ENCODE data around the gene SEZ6L. TPM values are rescaled to one million over a fixed set of nuclear protein-coding genes. Genes with fewer than 3 reads are reported as not detected.
A peak's percentile ranks its signal among the peaks of the same experiment; 100 is the strongest.

The SEZ6L gene
- total RNA-seq, 1 experiment from 2014 or later = 0.14 TPM

GRCh38 chr22:26245001-26245400 lies 75.7 kb downstream of the SEZ6L start:
- no peaks in the 10 kb centered on the region for H3K36me3 ChIP-seq
- H3K27me3 ChIP-seq = no peaks in the 10 kb centered on the region
- no peak for DNase-seq
- no peak overlapping the region for H3K4me3 ChIP-seq
- H3K27ac ChIP-seq = no peak overlapping the region
- H3K9me3 ChIP-seq (replicated peaks) = no peaks in the 10 kb centered on the region
- H3K4me1 ChIP-seq = no peaks in the 10 kb centered on the region

- Histone ChIP-seq H3K27ac (no peak overlapping the region), H3K9me3 (replicated peaks) (no peaks in the 10 kb centered on the region), H3K4me1 (no peaks in the 10 kb centered on the region), H3K27me3 (no peaks in the 10 kb centered on the region), H3K36me3 (no peaks in the 10 kb centered on the region), H3K4me3 (no peak overlapping the region)
- DNase-seq = no peak
These were observed 77.3 kb downstream of the SEZ6L start for GRCh38 chr22:26246552-26246951.

- Histone ChIP-seq H3K4me3 (no peak overlapping the region), H3K4me1 (no peaks in the 10 kb centered on the region), H3K27ac (no peak overlapping the region), H3K36me3 (no peaks in the 10 kb centered on the region), H3K27me3 (no peaks in the 10 kb centered on the region), H3K9me3 (replicated peaks) (no peaks in the 10 kb centered on the region)
- no peak for DNase-seq
These were observed 82.6 kb downstream of the SEZ6L start for GRCh38 chr22:26251869-26252268.

- Histone ChIP-seq H3K27me3 (no peaks in the 10 kb centered on the region), H3K27ac (no peak overlapping the region), H3K4me3 (no peak overlapping the region), H3K36me3 (no peaks in the 10 kb centered on the region), H3K4me1 (no peaks in the 10 kb centered on the region), H3K9me3 (replicated peaks) (no peaks in the 10 kb centered on the region)
- DNase-seq = peak; percentile 58 to 75
These were observed 90.2 kb downstream of the SEZ6L start for GRCh38 chr22:26259510-26259909.

GRCh38 chr22:26264162-26264561 lies 94.9 kb downstream of the SEZ6L start:
- Histone ChIP-seq H3K27ac (no peak overlapping the region), H3K36me3 (no peaks in the 10 kb centered on the region), H3K4me3 (no peak overlapping the region), H3K4me1 (no peaks in the 10 kb centered on the region), H3K27me3 (no peaks in the 10 kb centered on the region), H3K9me3 (replicated peaks) (no peaks in the 10 kb centered on the region)
- DNase-seq = no peak

GRCh38 chr22:26265281-26265680 lies 96.0 kb downstream of the SEZ6L start:
- Histone ChIP-seq H3K9me3 (replicated peaks) (no peaks in the 10 kb centered on the region), H3K27me3 (no peaks in the 10 kb centered on the region), H3K4me3 (no peak overlapping the region), H3K4me1 (no peaks in the 10 kb centered on the region), H3K36me3 (no peaks in the 10 kb centered on the region), H3K27ac (no peak overlapping the region)
- DNase-seq = no peak

GRCh38 chr22:26265909-26266308 lies 96.6 kb downstream of the SEZ6L start:
- Histone ChIP-seq H3K36me3 (no peaks in the 10 kb centered on the region), H3K4me1 (no peaks in the 10 kb centered on the region), H3K9me3 (replicated peaks) (no peaks in the 10 kb centered on the region), H3K27ac (no peak overlapping the region), H3K27me3 (no peaks in the 10 kb centered on the region), H3K4me3 (no peak overlapping the region)
- no peak for DNase-seq

GRCh38 chr22:26267856-26268255 lies 98.6 kb downstream of the SEZ6L start:
- no peaks in the 10 kb centered on the region for H3K4me1 ChIP-seq

GRCh38 chr22:26269572-26269971 lies 100.3 kb downstream of the SEZ6L start:
- H3K36me3 ChIP-seq = no peaks in the 10 kb centered on the region
- DNase-seq = no peak
- H3K27ac ChIP-seq = no peak overlapping the region
- H3K4me3 ChIP-seq = no peak overlapping the region
- H3K9me3 ChIP-seq (replicated peaks) = no peaks in the 10 kb centered on the region
- H3K4me1 ChIP-seq = no peaks in the 10 kb centered on the region
- no peaks in the 10 kb centered on the region for H3K27me3 ChIP-seq

More at GRCh38 chr22:26267856-26268255, 98.6 kb downstream of the SEZ6L start:
- Histone ChIP-seq H3K9me3 (replicated peaks) (no peaks in the 10 kb centered on the region), H3K27me3 (no peaks in the 10 kb centered on the region), H3K27ac (no peak overlapping the region), H3K36me3 (no peaks in the 10 kb centered on the region), H3K4me3 (no peak overlapping the region)
- no peak for DNase-seq

GRCh38 chr22:26271427-26271826 lies 102.2 kb downstream of the SEZ6L start:
- H3K4me1 ChIP-seq = no peaks in the 10 kb centered on the region
- no peak overlapping the region for H3K27ac ChIP-seq
- DNase-seq = no peak
- no peaks in the 10 kb centered on the region for H3K27me3 ChIP-seq
- H3K4me3 ChIP-seq = no peak overlapping the region
- H3K36me3 ChIP-seq = no peaks in the 10 kb centered on the region
- H3K9me3 ChIP-seq (replicated peaks) = no peaks in the 10 kb centered on the region

- Histone ChIP-seq H3K27ac (no peak overlapping the region), H3K4me1 (no peaks in the 10 kb centered on the region), H3K4me3 (no peak overlapping the region), H3K27me3 (no peaks in the 10 kb centered on the region), H3K36me3 (no peaks in the 10 kb centered on the region), H3K9me3 (replicated peaks) (no peaks in the 10 kb centered on the region)
- no peak for DNase-seq
These were observed 103.9 kb downstream of the SEZ6L start for GRCh38 chr22:26273011-26273675.

- Histone ChIP-seq H3K27ac (no peak overlapping the region), H3K36me3 (no peaks in the 10 kb centered on the region), H3K4me1 (no peaks in the 10 kb centered on the region), H3K27me3 (no peaks in the 10 kb centered on the region), H3K9me3 (replicated peaks) (no peaks in the 10 kb centered on the region), H3K4me3 (no peak overlapping the region)
- no peak for DNase-seq
These were observed 107.4 kb downstream of the SEZ6L start for GRCh38 chr22:26276529-26277160.

GRCh38 chr22:26281941-26282340 lies 112.7 kb downstream of the SEZ6L start:
- DNase-seq = no peak
- Histone ChIP-seq H3K36me3 (no peaks in the 10 kb centered on the region), H3K27ac (no peak overlapping the region), H3K27me3 (no peaks in the 10 kb centered on the region), H3K4me3 (no peak overlapping the region), H3K4me1 (no peaks in the 10 kb centered on the region), H3K9me3 (replicated peaks) (no peaks in the 10 kb centered on the region)

- H3K36me3 ChIP-seq = no peaks in the 10 kb centered on the region
- H3K4me3 ChIP-seq = no peak overlapping the region
- DNase-seq = no peak
- H3K4me1 ChIP-seq = no peaks in the 10 kb centered on the region
- no peak overlapping the region for H3K27ac ChIP-seq
- no peaks in the 10 kb centered on the region for H3K9me3 ChIP-seq (replicated peaks)
- H3K27me3 ChIP-seq = no peaks in the 10 kb centered on the region
These were observed 114.1 kb downstream of the SEZ6L start for GRCh38 chr22:26283330-26283729.

GRCh38 chr22:26285632-26286031 lies 116.4 kb downstream of the SEZ6L start:
- Histone ChIP-seq H3K36me3 (no peaks in the 10 kb centered on the region), H3K4me1 (no peaks in the 10 kb centered on the region), H3K4me3 (no peak overlapping the region), H3K27ac (no peak overlapping the region), H3K27me3 (no peaks in the 10 kb centered on the region), H3K9me3 (replicated peaks) (no peaks in the 10 kb centered on the region)
- DNase-seq = no peak

Measured in SJCRH30 (cell line).